HCT116 (cell line): ENCODE measurements around the gene PHPT1. TPM values are rescaled to one million over a fixed set of nuclear protein-coding genes. Genes with fewer than 3 reads are reported as not detected.

ENCODE experiments used
- ATAC-seq: fragments of 200-7000 bp; cut with Tn5 transposase; 2 replicates; pipeline ENCODE4 v1.9.1; 2020; ENCODE audit warnings: mild to moderate bottlenecking, moderate library complexity
- BruUV-seq: library from RNA; stranded (reverse); fragments of 400-500 nt; replicated peaks from 2 replicates; lab custom pipeline; 2021; lab: Mats Ljungman, UMichigan
- CTCF ChIA-PET: fragments of 300-600 bp; sonication (Branson Sonifier 250); formaldehyde crosslinking; loops from one replicate; lab custom pipeline; 2021; ENCODE audit warnings: antibody characterized with exemption; lab: Charles Lee
- POLR2A ChIA-PET: fragments of 300-600, 350-600 bp; sonication (Branson Sonifier 250); formaldehyde crosslinking; loops from one replicate; lab custom pipeline; 2021; ENCODE audit warnings: antibody characterized with exemption; lab: Charles Lee
- RAD21 ChIA-PET, 2 experiments: fragments of 300-600 bp; sonication (Branson Sonifier 250); formaldehyde crosslinking; loops; one replicate each; lab custom pipeline; 2023; ENCODE audit warnings: low total read pairs in 2 of 2; ENCODE audit not compliant: uncharacterized antibody in 2 of 2, unreplicated experiment in 2 of 2, low non-redundant PET in 1 of 2; lab: Charles Lee
- DNase-seq: peaks from one replicate; pipeline ENCODE4 v3.0.0-alpha.2; 2010; ENCODE audit warnings: low read depth, low spot score
- H2AFZ ChIP-seq: fragments of 200-600 bp; shearing (Covaris generic), sonication (generic); 2 replicates; pipeline ENCODE4 v1.6.1; 2017; ENCODE audit warnings: low read depth, mixed run types, mixed read lengths, antibody characterized with exemption, low read length; ENCODE audit not compliant: poor library complexity, severe bottlenecking
- H3K27ac ChIP-seq: 2 replicates; pipeline ENCODE4 v1.5.1; 2012; ENCODE audit warnings: low read depth, low read length
- H3K27me3 ChIP-seq: fragments of 200-600 bp; sonication (generic); 2 replicates; pipeline ENCODE4 v1.6.1; 2016; ENCODE audit warnings: mixed run types, low read length, mixed read lengths; ENCODE audit not compliant: insufficient read depth
- H3K36me3 ChIP-seq, 2 experiments: fragments of 200-500 bp in 1 of 2; fragments of 200-600 bp in 1 of 2; sonication (Bioruptor generic) in 1 of 2; sonication (generic) in 1 of 2; 2 replicates each; pipeline versions ENCODE4 v1.5.1 to v1.6.1; 2014 to 2016; ENCODE audit warnings: low read length in 2 of 2, inconsistent platforms in 1 of 2, mixed read lengths in 1 of 2, mixed run types in 1 of 2; ENCODE audit not compliant: insufficient read depth in 2 of 2, control insufficient read depth in 1 of 2
- H3K4me1 ChIP-seq, 2 experiments: fragments of 200-600 bp in 1 of 2; sonication (generic) in 1 of 2; 2 replicates each; pipeline versions ENCODE4 v1.5.1 to v1.6.1; 2012 to 2017; ENCODE audit warnings: low read length in 2 of 2, inconsistent platforms in 1 of 2, mild to moderate bottlenecking in 1 of 2, mixed read lengths in 1 of 2, mixed run types in 1 of 2, moderate library complexity in 1 of 2; ENCODE audit not compliant: insufficient read depth in 2 of 2, control insufficient read depth in 1 of 2
- H3K4me2 ChIP-seq: fragments of 200-600 bp; sonication (generic); 2 replicates; pipeline ENCODE4 v1.6.1; 2017; ENCODE audit warnings: mixed run types, low read length, mixed read lengths
- H3K4me3 ChIP-seq, 2 experiments: fragments of 200-600 bp in 1 of 2; sonication (generic) in 1 of 2; replicated peaks in 1 of 2; 2 replicates each; pipeline ENCODE4 v1.5.1; 2011 to 2016; ENCODE audit warnings: low read length in 2 of 2, control low read depth in 1 of 2, low read depth in 1 of 2, mild to moderate bottlenecking in 1 of 2, mixed read lengths in 1 of 2, mixed run types in 1 of 2
- H3K79me2 ChIP-seq: fragments of 200-600 bp; sonication (generic); 2 replicates; pipeline ENCODE4 v1.6.1; 2017; ENCODE audit warnings: mild to moderate bottlenecking, mixed run types, low read length, moderate library complexity, mixed read lengths; ENCODE audit not compliant: insufficient read depth
- H3K9ac ChIP-seq: fragments of 200-600 bp; sonication (generic); 2 replicates; pipeline ENCODE4 v1.6.1; 2016; ENCODE audit warnings: low read length, mixed read lengths
- H3K9me2 ChIP-seq: fragments of 200-600 bp; sonication (generic), shearing (Covaris generic); 2 replicates; pipeline ENCODE4 v1.6.1; 2017; ENCODE audit warnings: mixed run types, mild to moderate bottlenecking, moderate library complexity; ENCODE audit not compliant: insufficient read depth
- H3K9me3 ChIP-seq, 2 experiments: fragments of 200-500 bp in 1 of 2; fragments of 200-600 bp in 1 of 2; sonication (Bioruptor generic) in 1 of 2; sonication (generic) in 1 of 2; 2 replicates each; pipeline ENCODE4 v1.6.1; 2014 to 2017; ENCODE audit warnings: low read length in 2 of 2, mixed read lengths in 2 of 2, inconsistent platforms in 1 of 2, low read depth in 1 of 2, mild to moderate bottlenecking in 1 of 2, mixed run types in 1 of 2, moderate library complexity in 1 of 2; ENCODE audit not compliant: control insufficient read depth in 1 of 2, insufficient read depth in 1 of 2
- H4K20me1 ChIP-seq: fragments of 200-600 bp; sonication (generic), shearing (Covaris generic); 2 replicates; pipeline ENCODE4 v1.6.1; 2017; ENCODE audit warnings: mixed run types, mild to moderate bottlenecking, moderate library complexity; ENCODE audit not compliant: insufficient read depth
- CBX3 ChIP-seq: IDR thresholded peaks from 2 replicates; pipeline ENCODE4 v1.6.1; 2012; ENCODE audit warnings: low read depth
- CEBPB ChIP-seq: IDR thresholded peaks from 2 replicates; pipeline ENCODE4 v1.6.1; 2012; ENCODE audit warnings: low read depth
- EGR1 ChIP-seq: IDR thresholded peaks from 2 replicates; pipeline ENCODE4 v1.6.1; 2012; ENCODE audit warnings: low read depth
- ELF1 ChIP-seq: IDR thresholded peaks from 2 replicates; pipeline ENCODE4 v1.6.1; 2012; ENCODE audit warnings: low read depth, borderline replicate concordance
- EZH2 ChIP-seq: fragments of 200-600 bp; sonication (generic); IDR thresholded peaks from 2 replicates; pipeline ENCODE4 v1.6.1; 2017; ENCODE audit warnings: antibody characterized with exemption, mixed run types
- JUND ChIP-seq: IDR thresholded peaks from 2 replicates; pipeline ENCODE4 v1.6.1; 2012
- POLR2A ChIP-seq: IDR thresholded peaks from 2 replicates; pipeline ENCODE4 v1.7.0; 2011; ENCODE audit warnings: borderline replicate concordance; ENCODE audit not compliant: insufficient read depth, insufficient read length; ENCODE audit errors: extremely low read depth
- POLR2AphosphoS5 ChIP-seq: IDR thresholded peaks from 2 replicates; pipeline ENCODE4 v1.6.1; 2011; ENCODE audit warnings: mild to moderate bottlenecking, low read depth, low read length, moderate library complexity
- RAD21 ChIP-seq: IDR thresholded peaks from 2 replicates; pipeline ENCODE4 v1.6.1; 2012; ENCODE audit warnings: low read depth, mild to moderate bottlenecking
- SIN3A ChIP-seq: IDR thresholded peaks from 2 replicates; pipeline ENCODE4 v1.6.1; 2012; ENCODE audit warnings: low read depth
- SP1 ChIP-seq: IDR thresholded peaks from 2 replicates; pipeline ENCODE4 v1.6.1; 2012; ENCODE audit warnings: low read depth
- SRF ChIP-seq: IDR thresholded peaks from 2 replicates; pipeline ENCODE4 v1.6.1; 2012; ENCODE audit warnings: low read depth
- TCF7L2 ChIP-seq: IDR thresholded peaks from 2 replicates; pipeline ENCODE4 v1.7.0; 2011; ENCODE audit warnings: borderline replicate concordance, inconsistent platforms; ENCODE audit not compliant: insufficient read depth, insufficient read length; ENCODE audit errors: extremely low read depth
- ZBTB33 ChIP-seq: IDR thresholded peaks from 2 replicates; pipeline ENCODE4 v1.6.1; 2011; ENCODE audit warnings: mild to moderate bottlenecking, low read length, moderate library complexity; ENCODE audit not compliant: insufficient replicate concordance; ENCODE audit errors: extremely low read depth
- ZFX ChIP-seq: fragments of 450-650 bp; IDR thresholded peaks from 2 replicates; pipeline ENCODE4 v1.6.1; 2017
- ZNF274 ChIP-seq: fragments of 200-500 bp; sonication (Bioruptor generic); IDR thresholded peaks from 2 replicates; pipeline ENCODE4 v1.6.1; 2014; ENCODE audit warnings: mild to moderate bottlenecking, low read depth, low read length, inconsistent platforms
- intact Hi-C: fragments of 100-400 bp; cut with micrococcal nuclease; formaldehyde crosslinking; loops from 2 replicates; pipeline ENCODE4 v1.10.0; 2022
- total RNA-seq: library from RNA; stranded (reverse); gene quantifications from one replicate; pipeline ENCODE4 v1.2.1, GENCODE V29; 2021; ENCODE audit not compliant: unreplicated experiment
- TF ChIP-seq, protein P1 (sequence below), 3 experiments: fragments of 200-600 bp in 1 of 3; sonication (generic) in 1 of 3; IDR thresholded peaks in 2 of 3; conservative IDR thresholded peaks in 1 of 3; 2 replicates each; pipeline ENCODE4 v1.5.1; 2012 to 2017; ENCODE audit warnings: low read depth in 2 of 3, low read length in 2 of 3, antibody characterized with exemption in 1 of 3, borderline replicate concordance in 1 of 3, control low read depth in 1 of 3, mild to moderate bottlenecking in 1 of 3, mixed read lengths in 1 of 3, mixed run types in 1 of 3, moderate library complexity in 1 of 3; ENCODE audit not compliant: insufficient read depth in 1 of 3
- TF ChIP-seq, protein P2 (sequence below): IDR thresholded peaks from 2 replicates; pipeline ENCODE4 v1.6.1; 2012; ENCODE audit warnings: low read depth
- TF ChIP-seq, protein P3 (sequence below): IDR thresholded peaks from 2 replicates; pipeline ENCODE4 v1.6.1; 2012

Gene PHPT1
- total RNA-seq, 1 experiment from 2014 or later: 148 TPM

- DNase-seq: no peak
- H2AFZ ChIP-seq: no peak overlapping the region
- no peaks in the 10 kb centered on the region for H3K79me2 ChIP-seq
- no peak overlapping the region for H3K9ac ChIP-seq
- RAD21 ChIA-PET: no interaction called here
- no peak for TF ChIP-seq CBX3
- TF ChIP-seq EGR1: no peak
- TF ChIP-seq, protein P1, sequence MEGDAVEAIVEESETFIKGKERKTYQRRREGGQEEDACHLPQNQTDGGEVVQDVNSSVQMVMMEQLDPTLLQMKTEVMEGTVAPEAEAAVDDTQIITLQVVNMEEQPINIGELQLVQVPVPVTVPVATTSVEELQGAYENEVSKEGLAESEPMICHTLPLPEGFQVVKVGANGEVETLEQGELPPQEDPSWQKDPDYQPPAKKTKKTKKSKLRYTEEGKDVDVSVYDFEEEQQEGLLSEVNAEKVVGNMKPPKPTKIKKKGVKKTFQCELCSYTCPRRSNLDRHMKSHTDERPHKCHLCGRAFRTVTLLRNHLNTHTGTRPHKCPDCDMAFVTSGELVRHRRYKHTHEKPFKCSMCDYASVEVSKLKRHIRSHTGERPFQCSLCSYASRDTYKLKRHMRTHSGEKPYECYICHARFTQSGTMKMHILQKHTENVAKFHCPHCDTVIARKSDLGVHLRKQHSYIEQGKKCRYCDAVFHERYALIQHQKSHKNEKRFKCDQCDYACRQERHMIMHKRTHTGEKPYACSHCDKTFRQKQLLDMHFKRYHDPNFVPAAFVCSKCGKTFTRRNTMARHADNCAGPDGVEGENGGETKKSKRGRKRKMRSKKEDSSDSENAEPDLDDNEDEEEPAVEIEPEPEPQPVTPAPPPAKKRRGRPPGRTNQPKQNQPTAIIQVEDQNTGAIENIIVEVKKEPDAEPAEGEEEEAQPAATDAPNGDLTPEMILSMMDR (IDR thresholded peaks at IDR 0.05 in 2 of 3, conservative IDR thresholded peaks at IDR 0.05 in 1 of 3; ENCODE audit: borderline replicate concordance in 1 of 3, insufficient read depth in 1 of 3, low read depth in 2 of 3, low read length in 2 of 3): no peak
- TF ChIP-seq, protein P2, sequence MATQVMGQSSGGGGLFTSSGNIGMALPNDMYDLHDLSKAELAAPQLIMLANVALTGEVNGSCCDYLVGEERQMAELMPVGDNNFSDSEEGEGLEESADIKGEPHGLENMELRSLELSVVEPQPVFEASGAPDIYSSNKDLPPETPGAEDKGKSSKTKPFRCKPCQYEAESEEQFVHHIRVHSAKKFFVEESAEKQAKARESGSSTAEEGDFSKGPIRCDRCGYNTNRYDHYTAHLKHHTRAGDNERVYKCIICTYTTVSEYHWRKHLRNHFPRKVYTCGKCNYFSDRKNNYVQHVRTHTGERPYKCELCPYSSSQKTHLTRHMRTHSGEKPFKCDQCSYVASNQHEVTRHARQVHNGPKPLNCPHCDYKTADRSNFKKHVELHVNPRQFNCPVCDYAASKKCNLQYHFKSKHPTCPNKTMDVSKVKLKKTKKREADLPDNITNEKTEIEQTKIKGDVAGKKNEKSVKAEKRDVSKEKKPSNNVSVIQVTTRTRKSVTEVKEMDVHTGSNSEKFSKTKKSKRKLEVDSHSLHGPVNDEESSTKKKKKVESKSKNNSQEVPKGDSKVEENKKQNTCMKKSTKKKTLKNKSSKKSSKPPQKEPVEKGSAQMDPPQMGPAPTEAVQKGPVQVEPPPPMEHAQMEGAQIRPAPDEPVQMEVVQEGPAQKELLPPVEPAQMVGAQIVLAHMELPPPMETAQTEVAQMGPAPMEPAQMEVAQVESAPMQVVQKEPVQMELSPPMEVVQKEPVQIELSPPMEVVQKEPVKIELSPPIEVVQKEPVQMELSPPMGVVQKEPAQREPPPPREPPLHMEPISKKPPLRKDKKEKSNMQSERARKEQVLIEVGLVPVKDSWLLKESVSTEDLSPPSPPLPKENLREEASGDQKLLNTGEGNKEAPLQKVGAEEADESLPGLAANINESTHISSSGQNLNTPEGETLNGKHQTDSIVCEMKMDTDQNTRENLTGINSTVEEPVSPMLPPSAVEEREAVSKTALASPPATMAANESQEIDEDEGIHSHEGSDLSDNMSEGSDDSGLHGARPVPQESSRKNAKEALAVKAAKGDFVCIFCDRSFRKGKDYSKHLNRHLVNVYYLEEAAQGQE: no peak
- TF ChIP-seq ELF1: no peak
- TF ChIP-seq TCF7L2: no peak
- no peak for TF ChIP-seq RAD21
- TF ChIP-seq, protein P3, sequence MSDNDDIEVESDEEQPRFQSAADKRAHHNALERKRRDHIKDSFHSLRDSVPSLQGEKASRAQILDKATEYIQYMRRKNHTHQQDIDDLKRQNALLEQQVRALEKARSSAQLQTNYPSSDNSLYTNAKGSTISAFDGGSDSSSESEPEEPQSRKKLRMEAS: no peak
- no peak for TF ChIP-seq CEBPB
- TF ChIP-seq ZBTB33: no peak
- no peak for TF ChIP-seq SP1
- no peak for TF ChIP-seq ZFX
- TF ChIP-seq ZNF274: no peak
- no peak for TF ChIP-seq POLR2A
- TF ChIP-seq POLR2AphosphoS5: no peak
- no peak for TF ChIP-seq EZH2
- no peak for TF ChIP-seq SIN3A
- no peak for TF ChIP-seq JUND
- no peak for TF ChIP-seq SRF
- TF ChIP-seq, all 23 proteins: peak for 0
- BruUV-seq: no TSS peak
- Histone ChIP-seq H3K27me3 (no peaks in the 10 kb centered on the region), H4K20me1 (no peaks in the 10 kb centered on the region), H3K4me3 (no peak overlapping the region), H3K4me1 (no peaks in the 10 kb centered on the region), H3K36me3 (peaks cover 11 to 13% of the 10 kb centered on the region in 2 experiments), H3K9me3 (no peaks in the 10 kb centered on the region), H3K9me2 (no peaks in the 10 kb centered on the region), H3K27ac (no peak overlapping the region), H3K4me2 (no peak overlapping the region)
- intact Hi-C loops: no loop called here
- ChIA-PET CTCF (interaction anchor here (1.1 kb wide), 1 partner anchor 15 kb away, joined by 4 read pairs; no protein-coding TSS in a partner anchor), POLR2A (no interaction called here)
- ATAC-seq: no peak
Observed at GRCh38 chr9:136828474-136829140, 20.6 kb upstream of the PHPT1 start.
